ENCODE measurements around the gene TMEM243. TPM values are rescaled to one million over a fixed set of nuclear protein-coding genes. Genes with fewer than 3 reads are reported as not detected.
"Not testable (repeated sequence)": the region's sequence is repeated elsewhere in the genome, so short reads cannot be mapped to it uniquely, and the experiment has no call there.

TMEM243 gene
- total and polyA plus RNA-seq, 10 of the 15 experiments (the other 5 are each of a cell fraction or from before 2014, with no cell fraction given) = 47.8 to 170 (median 77.9) TPM

- Histone ChIP-seq H3K9ac (ENCODE audit: control insufficient read depth, insufficient read depth, low read length) (no peak overlapping the region), H3K4me3 (no peak overlapping the region), H3K9me3 (replicated peaks; ENCODE audit: control insufficient read depth, insufficient read depth, low read length) (peaks cover 38% of the 10 kb centered on the region), H3K4me1 (ENCODE audit: control insufficient read depth, insufficient read depth, low read length) (peaks cover 8% of the 10 kb centered on the region), H3K4me2 (ENCODE audit: control insufficient read depth, insufficient read depth) (no peak overlapping the region), H3K36me3 (ENCODE audit: control insufficient read depth in 2 of 2, insufficient read depth in 2 of 2, low read length in 1 of 2) (peaks cover 10 to 28% of the 10 kb centered on the region in 2 experiments), H2AFZ (ENCODE audit: control insufficient read depth, low read depth, low read length) (no peak overlapping the region), H4K20me1 (ENCODE audit: control insufficient read depth, insufficient read depth) (peaks cover 4% of the 10 kb centered on the region; the same call in 1 of the 2 replicates), H3K27ac (ENCODE audit: control insufficient read depth, insufficient read depth) (no peak overlapping the region), H3K79me2 (ENCODE audit: control insufficient read depth, insufficient read depth, low read length) (peaks cover 94% of the 10 kb centered on the region), H3K27me3 (replicated peaks in 1 of 2; ENCODE audit: control insufficient read depth in 2 of 2, insufficient read depth in 2 of 2, low read length in 1 of 2) (no peaks in the 10 kb centered on the region)
- POLR2A ChIA-PET = no interaction called here
- SMC1A ChIA-PET (ENCODE audit: uncharacterized antibody, unreplicated experiment) = interaction anchor here (4.1 kb wide), 1 partner anchor 8 kb away, joined by 47 read pairs; no protein-coding TSS in a partner anchor
- TF ChIP-seq CEBPZ (IDR thresholded peaks at IDR 0.05; ENCODE audit: low read depth, low read length) = peak; percentile 49; the same call in 1 of the 2 replicates
- no peak for TF ChIP-seq FOXK2 (IDR thresholded peaks at IDR 0.05)
- 0 out of 2 replicates have a peak, but pooled peaks have one; percentile 45 for TF ChIP-seq CBX5 (IDR thresholded peaks at IDR 0.05; ENCODE audit: low read depth)
- 0 out of 2 replicates have a peak, but pooled peaks have one; percentile 53 for TF ChIP-seq ZBTB33 (IDR thresholded peaks at IDR 0.05)
- intact Hi-C loops (cut with micrococcal nuclease; ENCODE audit: unreplicated experiment) (no loop called here), in situ Hi-C loops (cut with MboI) (no loop called here)
- RAD21 ChIA-PET (ENCODE audit: unreplicated experiment) = no interaction called here
- CTCF ChIA-PET = interaction anchor here (1.0 kb wide), 1 partner anchor 7 kb away, joined by 3 read pairs; no protein-coding TSS in a partner anchor
- WGBS (ENCODE audit: insufficient coverage, insufficient replicate concordance, low lambda C conversion rate, missing lambda C conversion rate) = 75% methylated on average over 3 of the region's 3 CpGs
- no peak for ATAC-seq
- no peak for FAIRE-seq
- BruUV-seq (replicated peaks) = no TSS peak
- DNase-seq (ENCODE audit: low read depth, low spot score) = no peak
Observed at GRCh38 chr7:87204933-87205332, 14.6 kb downstream of the TMEM243 start.

- H3K4me1 ChIP-seq (ENCODE audit: control insufficient read depth, insufficient read depth, low read length); H3K27ac ChIP-seq (ENCODE audit: control insufficient read depth, insufficient read depth); H2AFZ ChIP-seq (ENCODE audit: control insufficient read depth, low read depth, low read length); ATAC-seq; H3K4me2 ChIP-seq (ENCODE audit: control insufficient read depth, insufficient read depth); BruUV-seq (replicated peaks); DNase-seq (ENCODE audit: low read depth, low spot score); H3K27me3 ChIP-seq (replicated peaks in 1 of 2; ENCODE audit: control insufficient read depth in 2 of 2, insufficient read depth in 2 of 2, low read length in 1 of 2); FAIRE-seq; in situ Hi-C loops (cut with MboI); H4K20me1 ChIP-seq (ENCODE audit: control insufficient read depth, insufficient read depth); H3K4me3 ChIP-seq; H3K9ac ChIP-seq (ENCODE audit: control insufficient read depth, insufficient read depth, low read length); intact Hi-C loops (cut with micrococcal nuclease; ENCODE audit: unreplicated experiment): not testable (repeated sequence)
- CTCF ChIA-PET = interaction anchor here (0.5 to 1.4 kb wide), 3 partner anchors 9 to 276 kb away, joined by 3 to 4 read pairs (median 3); no protein-coding TSS in a partner anchor
- SMC1A ChIA-PET (ENCODE audit: uncharacterized antibody, unreplicated experiment) = interaction anchor here (1.1 to 4.1 kb wide), 3 partner anchors 9 to 19 kb away, joined by 3 to 47 read pairs (median 10); no protein-coding TSS in a partner anchor
- POLR2A ChIA-PET = interaction anchor here (2.0 kb wide), 1 partner anchor 9 kb away, joined by 11 read pairs; no protein-coding TSS in a partner anchor
- peaks cover 10 to 28% of the 10 kb centered on the region in 2 experiments for H3K36me3 ChIP-seq (ENCODE audit: control insufficient read depth in 2 of 2, insufficient read depth in 2 of 2, low read length in 1 of 2)
- WGBS (ENCODE audit: insufficient coverage, insufficient replicate concordance, low lambda C conversion rate, missing lambda C conversion rate) = 60% methylated on average over 4 of the region's 4 CpGs
- peaks cover 94% of the 10 kb centered on the region for H3K79me2 ChIP-seq (ENCODE audit: control insufficient read depth, insufficient read depth, low read length)
- RAD21 ChIA-PET (ENCODE audit: unreplicated experiment) = interaction anchor here (2.1 kb wide), 1 partner anchor 13 kb away, joined by 6 read pairs; no protein-coding TSS in a partner anchor
- peaks cover 38% of the 10 kb centered on the region for H3K9me3 ChIP-seq (replicated peaks; ENCODE audit: control insufficient read depth, insufficient read depth, low read length)
Observed at GRCh38 chr7:87203929-87204328, 15.6 kb downstream of the TMEM243 start.

Measured in GM12878 (cell line).